Measurements from ENCODE around the gene SS18. TPM values are rescaled to one million over a fixed set of nuclear protein-coding genes. Genes with fewer than 3 reads are reported as not detected.

SS18 gene
- total RNA-seq, 1 donor from 2014 or later: 75.2 TPM

GRCh38 chr18:26003356-26003755, 87.1 kb downstream of the SS18 start:
- peak; percentile 4 for DNase-seq (ENCODE audit: low read depth, low spot score)

GRCh38 chr18:26002375-26002910, 88.0 kb downstream of the SS18 start:
- peak; percentile 2 for DNase-seq (ENCODE audit: low read depth, low spot score)

GRCh38 chr18:25998461-25998860, 92.0 kb downstream of the SS18 start:
- DNase-seq (ENCODE audit: low read depth, low spot score): no peak

- DNase-seq (ENCODE audit: low read depth, low spot score): no peak
Measured at GRCh38 chr18:25992566-25992965, 97.8 kb downstream of the SS18 start.

- DNase-seq (ENCODE audit: low read depth, low spot score): no peak
Measured at GRCh38 chr18:25990473-25990872, 99.9 kb downstream of the SS18 start.

GRCh38 chr18:25985707-25986394, 104.6 kb downstream of the SS18 start:
- no peak for DNase-seq (ENCODE audit: low read depth, low spot score)

- no peak for DNase-seq (ENCODE audit: low read depth, low spot score)
Measured at GRCh38 chr18:25983730-25984129, 106.7 kb downstream of the SS18 start.

GRCh38 chr18:25982961-25983360, 107.5 kb downstream of the SS18 start:
- DNase-seq (ENCODE audit: low read depth, low spot score): no peak

GRCh38 chr18:25982153-25982552, 108.3 kb downstream of the SS18 start:
- DNase-seq (ENCODE audit: low read depth, low spot score): no peak

- no peak for DNase-seq (ENCODE audit: low read depth, low spot score)
Measured at GRCh38 chr18:25979369-25980040, 110.9 kb downstream of the SS18 start.

GRCh38 chr18:25976554-25976953, 113.9 kb downstream of the SS18 start:
- no peak for DNase-seq (ENCODE audit: low read depth, low spot score)

- no peak for DNase-seq (ENCODE audit: low read depth, low spot score)
Measured at GRCh38 chr18:25974630-25975077, 115.8 kb downstream of the SS18 start.

Other genes with a start within 250 kb of the SS18 start
- not detected in 2 replicates for gene PSMA8, start 43.3 kb upstream of the SS18 start, total RNA-seq
- gene TAF4B, start 135.8 kb upstream of the SS18 start, total RNA-seq: 4.9 and 5.4 TPM in 2 replicates

Data from pulmonary artery endothelial cell (primary cell).